ENCODE results near the gene INTS1. TPM values are rescaled to one million over a fixed set of nuclear protein-coding genes. Genes with fewer than 3 reads are reported as not detected.

Gene INTS1
- total RNA-seq, 1 donor: 66.2 TPM

- Histone ChIP-seq H3K79me2 (ENCODE audit: insufficient read depth, low read length) (no peaks in the 10 kb centered on the region), H3K4me1 (ENCODE audit: insufficient read depth, low read length) (peaks cover 6% of the 10 kb centered on the region), H3K27ac (ENCODE audit: low read depth, low read length) (no peak overlapping the region), H2AFZ (ENCODE audit: low read length) (no peak overlapping the region), H3K4me3 (ENCODE audit: insufficient read depth, low read length) (no peak overlapping the region), H3K4me2 (ENCODE audit: insufficient read depth, low read length) (no peak overlapping the region), H4K20me1 (ENCODE audit: insufficient read depth, low read length) (peaks cover 49% of the 10 kb centered on the region), H3K27me3 (ENCODE audit: insufficient read depth, low read length) (no peaks in the 10 kb centered on the region), H3K9me3 (ENCODE audit: low read depth, low read length) (no peaks in the 10 kb centered on the region), H3K36me3 (ENCODE audit: insufficient read depth, low read length) (peaks cover 33% of the 10 kb centered on the region)
- TF ChIP-seq CTCF (IDR thresholded peaks at IDR 0.05; ENCODE audit: extremely low read depth, low read depth, low read length): no peak
- DNase-seq (ENCODE audit: insufficient read length, low spot score, missing footprints): no peak
These were observed 67.6 kb downstream of the INTS1 start for GRCh38 chr7:1436608-1437007.

DNA sequence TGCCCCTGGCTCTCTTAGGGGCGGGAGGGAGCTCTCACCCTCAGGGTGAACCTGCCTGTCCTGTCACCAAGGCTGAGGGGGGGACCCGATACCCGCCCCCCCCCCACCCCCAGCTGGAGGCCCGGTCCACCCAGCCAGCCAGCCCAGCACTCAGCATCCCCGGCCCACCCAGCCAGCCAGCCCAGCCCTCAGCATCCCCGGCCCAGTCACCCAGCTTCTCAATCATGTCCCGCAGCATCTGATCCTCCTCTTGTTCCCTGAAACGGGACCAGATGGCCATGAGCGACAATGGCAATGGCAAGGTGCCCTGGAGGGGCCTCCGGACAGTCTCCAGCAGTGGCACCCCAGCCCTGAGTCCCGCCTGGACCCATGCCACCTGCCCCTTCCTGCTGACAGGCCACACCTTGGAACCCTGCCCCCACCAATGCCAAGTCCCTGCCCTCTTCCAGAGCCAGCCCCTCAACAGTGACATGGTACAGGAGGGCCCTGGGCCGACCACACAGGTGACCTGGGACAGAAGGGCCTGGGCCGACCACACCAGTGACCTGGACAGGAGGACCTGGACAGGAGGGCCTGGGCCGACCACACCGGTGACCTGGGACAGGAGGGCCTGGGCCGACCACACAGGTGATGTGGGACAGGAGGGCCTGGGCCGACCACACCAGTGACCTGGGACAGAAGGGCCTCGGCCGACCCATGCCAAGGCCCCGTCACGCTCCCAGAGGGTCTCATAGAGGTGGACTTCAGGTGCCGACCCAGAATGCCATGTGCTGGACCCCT is 69.1 kb downstream of the INTS1 start:
- no peak for TF ChIP-seq CTCF (IDR thresholded peaks at IDR 0.05; ENCODE audit: extremely low read depth, low read depth, low read length)
- Histone ChIP-seq H3K4me1 (ENCODE audit: insufficient read depth, low read length) (peaks cover 6% of the 10 kb centered on the region), H3K27me3 (ENCODE audit: insufficient read depth, low read length) (no peaks in the 10 kb centered on the region), H3K27ac (ENCODE audit: low read depth, low read length) (no peak overlapping the region), H3K79me2 (ENCODE audit: insufficient read depth, low read length) (no peaks in the 10 kb centered on the region), H3K4me2 (ENCODE audit: insufficient read depth, low read length) (no peak overlapping the region), H2AFZ (ENCODE audit: low read length) (no peak overlapping the region), H3K36me3 (ENCODE audit: insufficient read depth, low read length) (peaks cover 27% of the 10 kb centered on the region), H3K4me3 (ENCODE audit: insufficient read depth, low read length) (no peak overlapping the region), H3K9me3 (ENCODE audit: low read depth, low read length) (no peaks in the 10 kb centered on the region), H4K20me1 (ENCODE audit: insufficient read depth, low read length) (peaks cover 42% of the 10 kb centered on the region)
- no peak for DNase-seq (ENCODE audit: insufficient read length, low spot score, missing footprints)

GRCh38 chr7:1434165-1434718 is 69.9 kb downstream of the INTS1 start:
- no peak for TF ChIP-seq CTCF (IDR thresholded peaks at IDR 0.05; ENCODE audit: extremely low read depth, low read depth, low read length)
- Histone ChIP-seq H3K4me3 (ENCODE audit: insufficient read depth, low read length) (no peak overlapping the region), H2AFZ (ENCODE audit: low read length) (no peak overlapping the region), H3K4me2 (ENCODE audit: insufficient read depth, low read length) (no peak overlapping the region), H3K36me3 (ENCODE audit: insufficient read depth, low read length) (peaks cover 18% of the 10 kb centered on the region), H3K4me1 (ENCODE audit: insufficient read depth, low read length) (peaks cover 6% of the 10 kb centered on the region), H3K27me3 (ENCODE audit: insufficient read depth, low read length) (no peaks in the 10 kb centered on the region), H4K20me1 (ENCODE audit: insufficient read depth, low read length) (peaks cover 39% of the 10 kb centered on the region), H3K9me3 (ENCODE audit: low read depth, low read length) (no peaks in the 10 kb centered on the region), H3K27ac (ENCODE audit: low read depth, low read length) (no peak overlapping the region), H3K79me2 (ENCODE audit: insufficient read depth, low read length) (no peaks in the 10 kb centered on the region)
- no peak for DNase-seq (ENCODE audit: insufficient read length, low spot score, missing footprints)

DNA sequence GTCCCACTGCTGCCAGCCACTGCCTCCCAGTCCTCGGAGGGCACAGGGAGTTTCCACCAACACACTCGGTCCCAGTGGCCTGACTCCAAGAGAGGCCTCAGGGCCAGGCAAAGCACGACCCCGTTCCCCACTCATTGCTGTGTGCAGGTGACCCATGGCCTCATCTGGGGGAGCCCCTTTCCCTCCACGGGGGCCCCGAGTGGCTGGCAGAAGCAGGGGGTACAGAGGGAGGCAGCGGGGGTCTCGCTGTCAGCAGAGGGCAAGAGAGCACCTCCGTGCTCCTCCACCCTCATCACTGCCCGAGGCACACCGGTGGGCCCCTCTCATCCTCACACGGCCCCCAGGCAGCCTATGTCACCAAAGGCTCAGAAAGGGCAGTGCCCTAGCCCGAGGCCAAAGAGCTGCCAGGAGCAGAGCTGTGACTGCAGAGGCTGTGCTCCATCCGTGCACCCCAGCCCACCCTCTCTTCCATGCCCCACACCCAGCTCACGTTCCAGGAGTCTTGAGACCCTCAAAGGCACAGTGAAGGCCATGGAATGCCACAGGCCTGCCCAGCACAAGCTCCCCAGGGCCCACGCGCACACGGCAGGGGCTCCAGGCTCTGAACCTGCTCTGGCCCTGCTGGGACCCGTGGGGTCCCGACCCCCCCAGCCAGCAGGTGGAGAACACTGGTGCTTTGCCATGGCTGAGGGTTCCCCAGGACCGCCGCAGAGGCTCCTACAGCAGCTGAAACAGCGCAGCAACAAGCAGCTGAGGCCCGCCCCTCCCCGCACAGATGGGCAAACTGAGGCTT is 70.9 kb downstream of the INTS1 start:
- H3K36me3 ChIP-seq (ENCODE audit: insufficient read depth, low read length): peaks cover 10% of the 10 kb centered on the region
- peaks cover 6% of the 10 kb centered on the region for H3K4me1 ChIP-seq (ENCODE audit: insufficient read depth, low read length)
- H3K4me2 ChIP-seq (ENCODE audit: insufficient read depth, low read length): no peak overlapping the region
- no peak overlapping the region for H2AFZ ChIP-seq (ENCODE audit: low read length)
- H3K27ac ChIP-seq (ENCODE audit: low read depth, low read length): no peak overlapping the region
- H3K4me3 ChIP-seq (ENCODE audit: insufficient read depth, low read length): no peak overlapping the region
- H3K27me3 ChIP-seq (ENCODE audit: insufficient read depth, low read length): no peaks in the 10 kb centered on the region
- H4K20me1 ChIP-seq (ENCODE audit: insufficient read depth, low read length): peaks cover 30% of the 10 kb centered on the region
- no peak for TF ChIP-seq CTCF (IDR thresholded peaks at IDR 0.05; ENCODE audit: extremely low read depth, low read depth, low read length)
- H3K9me3 ChIP-seq (ENCODE audit: low read depth, low read length): no peaks in the 10 kb centered on the region
- no peaks in the 10 kb centered on the region for H3K79me2 ChIP-seq (ENCODE audit: insufficient read depth, low read length)
- no peak for DNase-seq (ENCODE audit: insufficient read length, low spot score, missing footprints)
